ENCODE measurements around the gene IKBIP. TPM values are rescaled to one million over a fixed set of nuclear protein-coding genes. Genes with fewer than 3 reads are reported as not detected.

IKBIP gene, protein sequence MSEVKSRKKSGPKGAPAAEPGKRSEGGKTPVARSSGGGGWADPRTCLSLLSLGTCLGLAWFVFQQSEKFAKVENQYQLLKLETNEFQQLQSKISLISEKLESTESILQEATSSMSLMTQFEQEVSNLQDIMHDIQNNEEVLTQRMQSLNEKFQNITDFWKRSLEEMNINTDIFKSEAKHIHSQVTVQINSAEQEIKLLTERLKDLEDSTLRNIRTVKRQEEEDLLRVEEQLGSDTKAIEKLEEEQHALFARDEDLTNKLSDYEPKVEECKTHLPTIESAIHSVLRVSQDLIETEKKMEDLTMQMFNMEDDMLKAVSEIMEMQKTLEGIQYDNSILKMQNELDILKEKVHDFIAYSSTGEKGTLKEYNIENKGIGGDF
- 74.7 and 77.1 TPM in 2 replicates for total RNA-seq

DNA sequence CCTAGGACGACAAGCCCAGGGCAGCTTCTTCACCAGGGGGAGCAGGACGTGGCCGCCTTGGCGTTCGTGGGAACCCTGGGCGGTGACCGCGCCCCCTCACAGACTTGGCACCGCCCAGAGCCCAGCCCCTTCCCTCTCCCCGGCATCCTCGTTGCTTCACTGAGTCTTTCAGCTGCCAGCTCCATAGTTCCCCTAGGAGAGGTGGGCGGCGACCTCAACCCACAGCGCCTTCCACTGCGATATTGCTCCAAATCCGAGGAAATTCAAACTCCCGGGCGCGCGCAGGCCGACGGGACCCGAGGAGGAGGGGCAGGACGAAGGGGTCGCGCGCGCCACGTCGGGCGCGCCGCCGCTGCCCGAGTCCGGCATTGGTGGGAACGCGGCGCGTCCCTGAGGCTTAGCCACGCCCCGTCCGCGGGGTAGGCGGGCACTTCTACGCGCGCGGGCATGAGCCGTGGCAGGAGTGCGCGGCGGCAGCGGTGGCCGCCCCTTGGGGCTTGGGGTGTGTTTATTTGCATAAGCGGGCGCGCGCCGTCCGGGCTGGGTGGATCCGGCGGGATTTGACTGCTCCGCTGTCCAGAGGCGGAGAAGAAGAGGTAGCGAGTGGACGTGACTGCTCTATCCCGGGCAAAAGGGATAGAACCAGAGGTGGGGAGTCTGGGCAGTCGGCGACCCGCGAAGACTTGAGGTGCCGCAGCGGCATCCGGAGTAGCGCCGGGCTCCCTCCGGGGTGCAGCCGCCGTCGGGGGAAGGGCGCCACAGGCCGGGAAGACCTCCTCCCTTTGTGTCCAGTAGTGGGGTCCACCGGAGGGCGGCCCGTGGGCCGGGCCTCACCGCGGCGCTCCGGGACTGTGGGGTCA, at the start of gene IKBIP, which contains the start of gene APAF1:
IKBIP (minus strand) TSS at position 77 of the 860 bp plus-strand sequence. CDS start 87 bp downstream, outside the sequence.
APAF1 (plus strand) TSS at position 579 of the 860 bp plus-strand sequence. CDS start 3,070 bp downstream, outside the sequence.

DNA sequence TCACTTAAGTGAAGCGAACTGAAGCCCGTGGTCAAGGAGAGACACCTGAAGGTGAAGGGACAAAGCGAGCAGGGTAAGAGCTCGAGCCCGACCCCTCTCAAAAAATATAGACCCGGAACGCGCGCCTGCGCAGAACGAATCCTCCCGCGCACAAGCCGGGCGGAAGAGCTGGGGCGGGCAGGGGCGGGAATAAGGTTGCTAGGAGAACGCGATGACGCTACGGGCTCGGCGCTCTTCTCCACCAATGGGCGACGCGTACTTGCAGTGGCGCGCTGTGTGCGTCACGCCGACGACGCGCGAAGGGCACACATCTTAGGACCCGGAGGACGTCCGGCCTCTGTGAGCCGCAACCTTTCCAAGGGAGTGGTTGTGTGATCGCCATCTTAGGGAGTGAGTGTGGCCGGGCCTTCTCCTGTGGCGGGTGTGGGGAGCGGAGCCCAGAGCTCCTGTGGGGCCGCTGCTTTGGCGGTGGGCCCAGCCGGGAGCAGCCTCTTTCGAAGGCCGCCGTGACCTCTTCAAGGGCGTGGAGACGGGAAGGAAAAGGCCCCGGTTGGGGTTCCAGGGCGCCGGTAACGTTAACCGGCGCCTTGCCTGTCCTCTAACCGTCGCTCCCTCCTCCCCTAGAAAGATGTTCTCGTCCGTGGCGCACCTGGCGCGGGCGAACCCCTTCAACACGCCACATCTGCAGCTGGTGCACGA, 51.1 kb downstream of the IKBIP start, which contains the start of gene SLC25A3:
SLC25A3 (plus strand) TSS at position 336 of the 699 bp plus-strand sequence; CDS start at position 629, 293 bp downstream.

Small RNA genes lying within 50 kb of the gene (small RNA-seq; reads per million reads assigned to genes)
- 20.7 reads per million, percentile 95 among the genes with 10 or more reads in this experiment for gene SNORA53

Other genes starting within 250 kb of the IKBIP start
- gene TMPO, start 129.2 kb downstream of the IKBIP start, total RNA-seq = 79.2 and 88.4 TPM in 2 replicates
- 856 and 916 TPM in 2 replicates for gene SLC25A3, start 51.1 kb downstream of the IKBIP start, total RNA-seq
- gene APAF1, start 502 bp upstream of the IKBIP start, total RNA-seq = 24.0 and 28.9 TPM in 2 replicates